GM12891 (cell line): ENCODE measurements around the gene COL17A1.

Source experiments
- PAX5 ChIP-seq: IDR thresholded peaks from 2 replicates; pipeline ENCODE4 v1.6.1; 2011; ENCODE audit warnings: low read length, moderate library complexity, mild to moderate bottlenecking; ENCODE audit not compliant: insufficient read depth, severe bottlenecking
- POLR2A ChIP-seq: IDR thresholded peaks from 2 replicates; pipeline ENCODE4 v1.6.1; 2011; ENCODE audit warnings: low read depth, low read length, control low read depth
- POLR2AphosphoS5 ChIP-seq: IDR thresholded peaks from 2 replicates; pipeline ENCODE4 v1.6.1; 2011; ENCODE audit warnings: low read depth, low read length, control low read depth
- POU2F2 ChIP-seq: IDR thresholded peaks from 2 replicates; pipeline ENCODE4 v1.6.1; 2011; ENCODE audit warnings: low read depth, mild to moderate bottlenecking, control low read depth, low read length, moderate library complexity
- SPI1 ChIP-seq: IDR thresholded peaks from 2 replicates; pipeline ENCODE4 v1.6.1; 2011; ENCODE audit warnings: low read depth, low read length, control low read depth
- TAF1 ChIP-seq: IDR thresholded peaks from 2 replicates; pipeline ENCODE4 v1.6.1; 2011; ENCODE audit warnings: low read depth, low read length, control low read depth

GRCh38 chr10:104040862-104041789 lies 44.6 kb downstream of the COL17A1 start:
- no peak for TF ChIP-seq TAF1
- no peak for TF ChIP-seq POLR2AphosphoS5
- TF ChIP-seq POLR2A = no peak
- TF ChIP-seq SPI1 = no peak
- TF ChIP-seq POU2F2 = no peak
- TF ChIP-seq PAX5 = no peak
